Left lung (tissue), 10 donors: ENCODE results near the gene UGP2. TPM values are rescaled to one million over a fixed set of nuclear protein-coding genes. Genes with fewer than 3 reads are reported as not detected.
"Not testable (repeated sequence)": the region's sequence is repeated elsewhere in the genome, so short reads cannot be mapped to it uniquely, and the experiment has no call there.

Experiments
- ATAC-seq: fragments of 200-7000 bp; cut with Tn5 transposase; one replicate; pipeline ENCODE4 v1.9.1; 2020; ENCODE audit warnings: moderate library complexity
- DNase-seq, 4 donors: peaks; one replicate each; pipeline ENCODE4 v3.0.0-alpha.2; 2013 to 2020
- H3K27ac ChIP-seq, 2 donors: fragments of 200-600 bp; sonication (generic) in 1 of 2; one replicate each; pipeline versions ENCODE4 v1.5.0 to v1.8.0; 2020 to 2021
- H3K27me3 ChIP-seq, 2 donors: fragments of 200-600 bp; sonication (generic) in 1 of 2; one replicate each; pipeline versions ENCODE4 v1.5.0 to v1.8.0; 2020 to 2021
- H3K36me3 ChIP-seq, 2 donors: fragments of 200-600 bp; sonication (generic) in 1 of 2; one replicate each; pipeline versions ENCODE4 v1.5.0 to v1.8.0; 2020 to 2021
- H3K4me1 ChIP-seq, 2 donors: fragments of 200-600 bp; one replicate each; pipeline ENCODE4 v1.8.0; 2021
- H3K4me3 ChIP-seq, 2 donors: fragments of 200-600 bp; sonication (generic) in 1 of 2; one replicate each; pipeline versions ENCODE4 v1.5.0 to v1.8.0; 2020 to 2021; ENCODE audit warnings: mild to moderate bottlenecking in 1 of 2
- H3K9me3 ChIP-seq, 2 donors: fragments of 200-600 bp; sonication (generic) in 1 of 2; one replicate each; pipeline versions ENCODE4 v1.5.0 to v1.8.0; 2020 to 2021
- CTCF ChIP-seq, 2 donors: fragments of 200-600 bp; sonication (generic) in 1 of 2; IDR thresholded peaks; one replicate each; pipeline versions ENCODE4 v1.5.0 to v1.8.0; 2021; ENCODE audit warnings: antibody characterized with exemption in 2 of 2
- intact Hi-C, 2 donors: fragments of 100-400 bp; cut with DNase I; formaldehyde crosslinking; loops; one replicate each; pipeline versions ENCODE4 v1.11.2 to v1.14.2; 2022
- polyA plus RNA-seq, 6 donors: library from polyadenylated mRNA; unstranded; fragments of 120-200 nt; gene quantifications; one replicate each; pipeline ENCODE4 v1.2.1, GENCODE V29; 2013; ENCODE audit not compliant: insufficient read length in 6 of 6
- total RNA-seq, 2 donors: library from RNA; stranded (reverse); fragmentation: NEBNext Ultra II Directional; extraction: Animal tissue kit (Norgen Biotek cat#: 25700); gene quantifications; one replicate each; pipeline ENCODE4 v1.2.1, GENCODE V29; 2021
- donor health status: DM: no; HTN: yes; CAD: no.
- donor health status: DM: no; HTN: no; CAD: no.

The UGP2 gene
- total and polyA plus RNA-seq, 8 donors = 80.5 to 165 (median 92.9) TPM

- Histone ChIP-seq H3K36me3 (peaks cover 0 to 78% of the 10 kb centered on the region in 2 donors), H3K4me3 (no peak overlapping the region), H3K27me3 (no peaks in the 10 kb centered on the region), H3K4me1 (no peaks in the 10 kb centered on the region), H3K9me3 (peaks cover 0 to 14% of the 10 kb centered on the region in 2 donors), H3K27ac (no peak overlapping the region)
- ATAC-seq = no peak
- no peak for DNase-seq
- intact Hi-C loops = no loop called here
- no peak for TF ChIP-seq CTCF (IDR thresholded peaks at IDR 0.05)
Measured at GRCh38 chr2:63902149-63902548, 60.5 kb downstream of the UGP2 start.

GRCh38 chr2:63903003-63903402 is 61.3 kb downstream of the UGP2 start:
- Histone ChIP-seq H3K4me3 (no peak overlapping the region), H3K27me3 (no peaks in the 10 kb centered on the region), H3K9me3 (peaks cover 0 to 14% of the 10 kb centered on the region in 2 donors), H3K27ac (no peak overlapping the region), H3K36me3 (peaks cover 0 to 76% of the 10 kb centered on the region in 2 donors), H3K4me1 (no peaks in the 10 kb centered on the region)
- intact Hi-C loops = no loop called here
- no peak for TF ChIP-seq CTCF (IDR thresholded peaks at IDR 0.05)
- ATAC-seq (no peak), DNase-seq (no peak)

GRCh38 chr2:63914311-63914710 is 72.6 kb downstream of the UGP2 start:
- intact Hi-C loops = no loop called here
- Histone ChIP-seq H3K9me3 (no peaks in the 10 kb centered on the region), H3K4me3 (no peak overlapping the region), H3K27ac (no peak overlapping the region), H3K4me1 (no peaks in the 10 kb centered on the region), H3K27me3 (no peaks in the 10 kb centered on the region), H3K36me3 (peaks cover 0 to 78% of the 10 kb centered on the region in 2 donors)
- ATAC-seq (peak; percentile 88), DNase-seq (no peak)
- TF ChIP-seq CTCF (IDR thresholded peaks at IDR 0.05) = no peak

- Histone ChIP-seq H3K27me3 (no peaks in the 10 kb centered on the region), H3K27ac (no peak overlapping the region), H3K9me3 (no peaks in the 10 kb centered on the region), H3K36me3 (peaks cover 0 to 22% of the 10 kb centered on the region in 2 donors), H3K4me1 (no peaks in the 10 kb centered on the region), H3K4me3 (no peak overlapping the region)
- intact Hi-C loops = no loop called here
- DNase-seq = no peak
- ATAC-seq = no peak
- TF ChIP-seq CTCF (IDR thresholded peaks at IDR 0.05) = no peak
Measured at GRCh38 chr2:63926815-63927214, 85.1 kb downstream of the UGP2 start.

- H3K9me3 ChIP-seq, H3K27ac ChIP-seq, ATAC-seq, DNase-seq, intact Hi-C loops, H3K4me3 ChIP-seq, H3K4me1 ChIP-seq, H3K27me3 ChIP-seq: not testable (repeated sequence)
- H3K36me3 ChIP-seq = peaks cover 0 to 34% of the 10 kb centered on the region in 2 donors
Measured at GRCh38 chr2:63932104-63932503, 90.4 kb downstream of the UGP2 start.

Other genes starting within 250 kb of the UGP2 start
- 10 to 100 TPM; 24.1 to 24.6 TPM for gene VPS54, start 177.5 kb downstream of the UGP2 start, total RNA-seq
- 10 to 100 TPM; 46.0 to 53.2 (median 47.7) TPM for gene VPS54, start 177.5 kb downstream of the UGP2 start, polyA plus RNA-seq